GM19025 (cell line): ENCODE results near the gene PAPOLG.
"Not testable (repeated sequence)": the region's sequence is repeated elsewhere in the genome, so short reads cannot be mapped to it uniquely, and the experiment has no call there.

ENCODE experiments used
- ATAC-seq: cut with Tn5 transposase; IDR thresholded peaks from one replicate; pipeline ENCODE4 v1.9.1; 2021; ENCODE audit warnings: mild to moderate bottlenecking, low read depth, moderate library complexity; ENCODE audit not compliant: unreplicated experiment

Gene PAPOLG

DNA sequence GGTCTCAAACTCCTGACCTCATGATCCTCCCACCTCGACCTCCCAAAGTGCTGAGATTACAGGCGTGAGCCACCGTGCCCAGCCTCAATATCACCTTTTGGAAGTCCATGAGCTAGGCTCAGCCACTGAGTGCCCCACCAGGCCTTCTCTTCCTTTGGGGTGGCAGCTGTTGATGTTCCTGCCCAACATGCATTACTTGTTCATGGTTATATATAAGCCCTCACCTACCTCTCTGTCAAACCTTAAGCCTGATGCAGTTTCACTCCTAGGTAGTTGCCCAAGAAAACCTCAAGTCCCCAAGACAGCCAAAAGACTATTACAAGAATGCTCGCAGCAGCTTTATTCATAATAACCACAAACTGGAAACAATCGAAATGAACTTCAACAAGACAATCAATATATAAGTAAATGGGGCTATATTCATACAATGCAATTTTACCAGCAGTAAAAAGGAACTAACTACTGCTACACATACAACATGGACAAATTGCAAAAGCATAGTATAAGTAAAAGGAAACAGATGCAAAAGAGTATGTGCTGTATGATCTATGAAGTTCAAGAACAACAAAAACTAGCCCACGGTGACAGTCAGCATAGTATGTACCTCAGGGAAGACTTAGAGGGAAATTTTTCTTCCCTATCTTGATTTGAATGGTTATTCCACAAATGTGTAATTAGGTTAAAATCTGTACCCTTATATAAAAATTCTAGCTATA is 65.7 kb downstream of the PAPOLG start:
- ATAC-seq = no peak

DNA sequence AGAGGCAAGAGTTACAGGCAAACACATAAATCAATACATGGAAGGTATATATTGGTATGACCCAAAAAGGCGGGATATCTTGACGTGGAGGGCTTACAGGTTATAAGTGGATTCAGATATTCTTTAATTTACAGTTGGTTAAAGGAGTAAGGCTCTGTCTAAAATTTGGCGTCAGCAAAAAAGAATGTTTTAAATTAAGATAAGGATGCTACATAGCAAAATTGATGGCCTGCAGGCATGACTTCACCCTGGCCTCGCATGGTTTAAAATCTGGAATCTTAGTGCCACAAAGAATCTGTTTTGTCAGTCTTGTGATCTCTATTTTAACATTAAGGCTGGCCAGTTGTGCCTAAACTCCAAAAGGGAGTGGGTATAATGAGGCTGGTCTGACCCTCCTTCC is 66.9 kb downstream of the PAPOLG start:
- ATAC-seq = no peak

- ATAC-seq = no peak
Observed at GRCh38 chr2:60823694-60824305, 67.7 kb downstream of the PAPOLG start.

- no peak for ATAC-seq
Observed at GRCh38 chr2:60825666-60826065, 69.6 kb downstream of the PAPOLG start.

DNA sequence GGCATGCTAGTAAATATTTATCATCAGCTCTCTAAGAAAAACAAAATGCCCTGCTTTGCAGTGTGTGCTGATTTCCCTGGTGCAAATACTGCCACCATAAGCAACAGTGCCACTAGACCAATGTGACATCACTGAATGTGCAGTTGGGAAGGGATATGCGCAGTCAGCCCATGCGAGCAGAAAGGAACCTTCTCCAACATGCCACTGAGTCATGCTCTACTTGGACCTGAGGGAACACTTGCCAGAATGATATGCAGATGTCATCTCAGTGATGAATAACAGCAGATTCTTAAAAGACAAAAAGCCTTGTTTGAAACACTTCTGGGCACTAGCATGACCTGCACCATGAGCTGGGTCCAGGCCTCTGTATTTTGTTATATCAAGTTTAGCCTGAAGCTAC is 70.0 kb downstream of the PAPOLG start:
- no peak for ATAC-seq

GRCh38 chr2:60826860-60827259 is 70.8 kb downstream of the PAPOLG start:
- not testable (repeated sequence) for ATAC-seq

DNA sequence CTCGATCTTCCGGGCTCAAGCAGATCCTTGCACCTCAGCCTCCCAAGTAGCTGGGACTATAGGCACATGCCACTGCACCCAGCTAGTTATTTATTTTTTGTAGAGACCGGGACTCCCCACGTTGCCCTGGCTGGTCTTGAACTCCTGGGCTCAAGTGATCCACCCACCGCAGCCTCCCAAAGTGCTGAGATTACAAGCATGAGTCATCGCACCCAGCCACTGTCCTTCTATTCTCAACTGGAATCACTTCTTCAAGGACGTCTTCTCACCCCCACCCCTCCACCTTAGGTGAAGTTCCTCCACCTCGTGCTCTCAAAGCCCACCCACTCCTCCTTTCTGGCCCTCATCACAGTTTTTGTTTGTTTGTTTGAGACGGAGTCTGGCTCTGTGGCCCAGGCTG is 71.3 kb downstream of the PAPOLG start:
- ATAC-seq = no peak

GRCh38 chr2:60830991-60831390 is 74.9 kb downstream of the PAPOLG start:
- no peak for ATAC-seq

GRCh38 chr2:60831921-60832320 is 75.9 kb downstream of the PAPOLG start:
- no peak for ATAC-seq

GRCh38 chr2:60832621-60833020 is 76.6 kb downstream of the PAPOLG start:
- no peak for ATAC-seq

- peak; percentile 62 for ATAC-seq
Observed at GRCh38 chr2:60834270-60834717, 78.2 kb downstream of the PAPOLG start.

- ATAC-seq = no peak
Observed at GRCh38 chr2:60836491-60836890, 80.4 kb downstream of the PAPOLG start.

- no peak for ATAC-seq
Observed at GRCh38 chr2:60837123-60837522, 81.1 kb downstream of the PAPOLG start.

DNA sequence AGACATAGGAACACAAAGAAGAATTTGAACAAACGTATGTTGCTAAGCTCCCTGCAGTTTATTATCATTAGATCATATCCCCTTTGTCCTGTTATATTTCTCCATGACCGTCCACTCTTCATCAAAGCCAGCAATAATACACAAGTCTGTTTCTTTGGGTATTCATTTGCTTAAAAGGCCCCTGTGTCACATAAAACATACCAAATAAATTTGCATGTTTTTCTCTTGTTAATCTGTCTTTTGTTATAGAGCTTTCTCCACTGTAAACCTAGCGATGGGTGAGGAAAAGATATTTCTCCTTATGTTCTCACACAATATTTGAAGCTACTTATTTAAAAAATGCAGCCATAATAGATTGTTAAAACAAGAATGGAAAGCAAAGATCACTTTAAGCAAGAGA is 82.4 kb downstream of the PAPOLG start:
- no peak for ATAC-seq

GRCh38 chr2:60839126-60839813 is 83.2 kb downstream of the PAPOLG start:
- ATAC-seq = peak; percentile 43

DNA sequence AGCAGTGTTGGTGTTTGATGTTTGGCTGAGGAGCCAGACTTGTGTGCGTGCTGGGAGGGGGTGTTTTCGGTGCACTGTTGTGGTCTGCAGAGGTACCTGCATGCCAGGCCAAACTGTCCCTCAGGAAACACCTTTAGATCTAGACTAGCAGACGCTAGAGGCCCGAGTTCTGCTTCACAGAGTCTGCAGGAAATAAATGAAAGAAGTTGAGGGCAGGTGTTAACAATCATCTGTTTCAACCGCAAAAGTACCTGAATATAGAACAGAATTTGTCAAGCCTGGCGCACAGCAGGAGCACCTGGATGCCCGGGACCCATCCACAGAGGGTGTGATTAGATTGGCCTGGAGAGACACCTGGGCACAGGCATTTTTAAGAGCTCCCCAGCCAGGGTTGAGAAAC is 84.8 kb downstream of the PAPOLG start:
- ATAC-seq = peak; percentile 50

GRCh38 chr2:60843006-60843405 is 86.9 kb downstream of the PAPOLG start:
- ATAC-seq = no peak

GRCh38 chr2:60844105-60844504 is 88.0 kb downstream of the PAPOLG start:
- ATAC-seq = no peak

DNA sequence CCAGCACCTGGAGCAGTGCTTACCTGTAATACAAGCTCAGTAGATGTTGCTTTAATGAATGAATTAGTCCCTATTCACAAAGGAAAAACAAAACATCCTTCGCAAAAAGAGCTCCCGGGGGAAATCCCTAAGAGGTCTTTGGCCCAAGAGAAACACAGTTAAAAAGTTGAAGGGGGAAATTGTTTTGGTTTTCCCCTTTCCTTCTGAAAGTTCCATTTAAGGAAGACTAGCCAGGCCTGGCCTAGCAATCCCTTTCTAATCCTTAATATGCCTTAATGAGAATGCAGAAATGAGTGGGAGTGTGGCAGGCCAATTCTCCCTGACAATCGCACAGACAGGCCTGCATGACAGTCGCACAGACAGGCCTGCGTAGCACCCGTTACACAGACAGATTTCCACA is 91.8 kb downstream of the PAPOLG start:
- ATAC-seq = no peak
